HG03280 (cell line): ENCODE measurements around the gene SYT9.
"Not testable (repeated sequence)": the region's sequence is repeated elsewhere in the genome, so short reads cannot be mapped to it uniquely, and the experiment has no call there.

Source experiments
- ATAC-seq: cut with Tn5 transposase; IDR thresholded peaks from one replicate; pipeline ENCODE4 v1.9.1; 2021; ENCODE audit warnings: mild to moderate bottlenecking, moderate library complexity; ENCODE audit not compliant: unreplicated experiment

The SYT9 gene

GRCh38 chr11:7498193-7498592 is 246.5 kb downstream of the SYT9 start:
- no peak for ATAC-seq

GRCh38 chr11:7499081-7499480 is 247.4 kb downstream of the SYT9 start:
- ATAC-seq, result no peak

- ATAC-seq, result no peak
These were observed 248.5 kb downstream of the SYT9 start for GRCh38 chr11:7500251-7500650.

GRCh38 chr11:7501251-7501650 is 249.5 kb downstream of the SYT9 start:
- ATAC-seq, result no peak

GRCh38 chr11:7501894-7502293 is 250.2 kb downstream of the SYT9 start:
- ATAC-seq, result no peak

- no peak for ATAC-seq
These were observed 254.5 kb downstream of the SYT9 start for GRCh38 chr11:7506243-7506642.

GRCh38 chr11:7508087-7508486 is 256.4 kb downstream of the SYT9 start:
- no peak for ATAC-seq

GRCh38 chr11:7509966-7510365 is 258.3 kb downstream of the SYT9 start:
- ATAC-seq, result no peak

- ATAC-seq, result no peak
These were observed 259.7 kb downstream of the SYT9 start for GRCh38 chr11:7511401-7511800.

- peak; percentile 67 for ATAC-seq
These were observed 261.0 kb downstream of the SYT9 start for GRCh38 chr11:7512525-7513233.

- ATAC-seq, result peak; percentile 73
These were observed 261.8 kb downstream of the SYT9 start, which contains the start of gene PPFIBP2 for GRCh38 chr11:7513234-7514098. TSS of gene PPFIBP2 (plus strand) at chr11:7513999. CDS start at chr11:7549476, 35,477 bp downstream.

- peak; percentile 7 for ATAC-seq
These were observed 262.4 kb downstream of the SYT9 start for GRCh38 chr11:7514099-7514591.

GRCh38 chr11:7515447-7515886 is 263.8 kb downstream of the SYT9 start:
- no peak for ATAC-seq

- no peak for ATAC-seq
These were observed 264.8 kb downstream of the SYT9 start for GRCh38 chr11:7516475-7516874.

GRCh38 chr11:7517743-7518142 is 266.0 kb downstream of the SYT9 start:
- ATAC-seq, result not testable (repeated sequence)
